IMR-90 (cell line): Measurements from ENCODE around the gene MADD.

Experiments used
- FOS ChIP-seq: fragments of 150-350 bp; IDR thresholded peaks from 2 replicates; pipeline ENCODE4 v1.6.1; 2016; ENCODE audit warnings: low read depth, low read length
- MAFK ChIP-seq: IDR thresholded peaks from 2 replicates; pipeline ENCODE4 v1.6.1; 2012; ENCODE audit warnings: low read depth, low read length, improper control_type of control experiment
- POLR2A ChIP-seq: IDR thresholded peaks from 2 replicates; pipeline ENCODE4 v1.6.1; 2012; ENCODE audit warnings: mild to moderate bottlenecking, low read depth, low read length
- RCOR1 ChIP-seq: IDR thresholded peaks from 2 replicates; pipeline ENCODE4 v1.6.1; 2012; ENCODE audit warnings: mild to moderate bottlenecking, low read length, improper control_type of control experiment; ENCODE audit not compliant: insufficient replicate concordance
- RFX5 ChIP-seq: IDR thresholded peaks from 2 replicates; pipeline ENCODE4 v1.8.0; 2012; ENCODE audit warnings: low read depth, mild to moderate bottlenecking, low read length, moderate library complexity
- TF ChIP-seq, protein P1 (sequence below): conservative IDR thresholded peaks from 2 replicates; pipeline ENCODE4 v1.5.1; 2012; ENCODE audit warnings: mild to moderate bottlenecking, low read depth, low read length, improper control_type of control experiment
- TF ChIP-seq, protein P2 (sequence below): fragments of 150-350 bp; IDR thresholded peaks from 2 replicates; pipeline ENCODE4 v1.6.1; 2017; ENCODE audit warnings: mild to moderate bottlenecking, antibody characterized with exemption, low read length, low read depth
- TF ChIP-seq, protein P3 (sequence below): fragments of 150-350 bp; IDR thresholded peaks from 2 replicates; pipeline ENCODE4 v1.6.1; 2016; ENCODE audit warnings: low read depth, mild to moderate bottlenecking, low read length, moderate library complexity, borderline replicate concordance

DNA sequence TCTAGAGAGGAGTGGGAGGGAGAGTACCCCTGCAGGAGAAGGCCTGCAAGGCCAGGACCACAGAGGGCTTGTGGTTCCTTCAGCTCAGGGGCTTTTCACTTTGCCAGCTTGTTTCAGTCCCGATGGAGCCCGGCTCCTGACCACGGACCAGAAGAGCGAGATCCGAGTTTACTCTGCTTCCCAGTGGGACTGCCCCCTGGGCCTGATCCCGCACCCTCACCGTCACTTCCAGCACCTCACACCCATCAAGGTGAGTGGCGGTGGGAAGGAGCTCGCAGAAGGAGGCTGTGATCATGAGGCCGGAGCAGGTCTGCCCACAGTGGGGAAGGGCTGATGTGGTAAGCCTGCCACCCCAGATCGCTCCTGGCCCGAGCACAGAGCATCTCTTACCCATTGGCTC, 34.8 kb upstream of the MADD start:
- TF ChIP-seq, protein P1, sequence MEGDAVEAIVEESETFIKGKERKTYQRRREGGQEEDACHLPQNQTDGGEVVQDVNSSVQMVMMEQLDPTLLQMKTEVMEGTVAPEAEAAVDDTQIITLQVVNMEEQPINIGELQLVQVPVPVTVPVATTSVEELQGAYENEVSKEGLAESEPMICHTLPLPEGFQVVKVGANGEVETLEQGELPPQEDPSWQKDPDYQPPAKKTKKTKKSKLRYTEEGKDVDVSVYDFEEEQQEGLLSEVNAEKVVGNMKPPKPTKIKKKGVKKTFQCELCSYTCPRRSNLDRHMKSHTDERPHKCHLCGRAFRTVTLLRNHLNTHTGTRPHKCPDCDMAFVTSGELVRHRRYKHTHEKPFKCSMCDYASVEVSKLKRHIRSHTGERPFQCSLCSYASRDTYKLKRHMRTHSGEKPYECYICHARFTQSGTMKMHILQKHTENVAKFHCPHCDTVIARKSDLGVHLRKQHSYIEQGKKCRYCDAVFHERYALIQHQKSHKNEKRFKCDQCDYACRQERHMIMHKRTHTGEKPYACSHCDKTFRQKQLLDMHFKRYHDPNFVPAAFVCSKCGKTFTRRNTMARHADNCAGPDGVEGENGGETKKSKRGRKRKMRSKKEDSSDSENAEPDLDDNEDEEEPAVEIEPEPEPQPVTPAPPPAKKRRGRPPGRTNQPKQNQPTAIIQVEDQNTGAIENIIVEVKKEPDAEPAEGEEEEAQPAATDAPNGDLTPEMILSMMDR: no peak
- TF ChIP-seq, protein P2, sequence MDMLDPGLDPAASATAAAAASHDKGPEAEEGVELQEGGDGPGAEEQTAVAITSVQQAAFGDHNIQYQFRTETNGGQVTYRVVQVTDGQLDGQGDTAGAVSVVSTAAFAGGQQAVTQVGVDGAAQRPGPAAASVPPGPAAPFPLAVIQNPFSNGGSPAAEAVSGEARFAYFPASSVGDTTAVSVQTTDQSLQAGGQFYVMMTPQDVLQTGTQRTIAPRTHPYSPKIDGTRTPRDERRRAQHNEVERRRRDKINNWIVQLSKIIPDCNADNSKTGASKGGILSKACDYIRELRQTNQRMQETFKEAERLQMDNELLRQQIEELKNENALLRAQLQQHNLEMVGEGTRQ: no peak
- TF ChIP-seq POLR2A (no peak), RFX5 (no peak), FOS (no peak), RCOR1 (no peak), MAFK (no peak)
- TF ChIP-seq, protein P3, sequence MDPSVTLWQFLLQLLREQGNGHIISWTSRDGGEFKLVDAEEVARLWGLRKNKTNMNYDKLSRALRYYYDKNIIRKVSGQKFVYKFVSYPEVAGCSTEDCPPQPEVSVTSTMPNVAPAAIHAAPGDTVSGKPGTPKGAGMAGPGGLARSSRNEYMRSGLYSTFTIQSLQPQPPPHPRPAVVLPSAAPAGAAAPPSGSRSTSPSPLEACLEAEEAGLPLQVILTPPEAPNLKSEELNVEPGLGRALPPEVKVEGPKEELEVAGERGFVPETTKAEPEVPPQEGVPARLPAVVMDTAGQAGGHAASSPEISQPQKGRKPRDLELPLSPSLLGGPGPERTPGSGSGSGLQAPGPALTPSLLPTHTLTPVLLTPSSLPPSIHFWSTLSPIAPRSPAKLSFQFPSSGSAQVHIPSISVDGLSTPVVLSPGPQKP: no peak
